ENCODE results near the gene EHMT1. TPM values are rescaled to one million over a fixed set of nuclear protein-coding genes. Genes with fewer than 3 reads are reported as not detected.

EHMT1 gene
- total and polyA plus RNA-seq, 10 of the 15 experiments (the other 5 are each of a cell fraction or from before 2014, with no cell fraction given), result 2.9 to 100 (median 48.1) TPM

DNA sequence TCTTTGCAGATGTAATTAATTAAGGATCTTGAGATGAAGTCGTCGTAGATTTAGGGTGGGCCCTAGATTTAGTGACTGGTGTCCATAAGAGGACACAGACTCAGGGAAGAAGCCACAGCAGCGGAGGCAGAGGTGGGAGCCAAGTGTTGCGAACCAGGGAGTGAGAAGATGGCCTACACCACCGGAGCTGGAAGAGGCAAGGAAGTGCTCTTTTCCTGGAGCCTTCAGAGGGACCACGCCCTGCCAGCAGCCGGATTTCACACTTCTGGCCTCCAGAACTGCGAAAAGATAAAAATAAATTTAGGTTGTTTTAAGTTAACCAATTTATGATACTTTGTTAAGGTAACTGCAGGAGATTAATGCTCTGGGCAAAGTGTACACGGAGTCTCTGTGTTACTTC is 30.7 kb downstream of the EHMT1 start (continued):
- TF ChIP-seq, protein P1, sequence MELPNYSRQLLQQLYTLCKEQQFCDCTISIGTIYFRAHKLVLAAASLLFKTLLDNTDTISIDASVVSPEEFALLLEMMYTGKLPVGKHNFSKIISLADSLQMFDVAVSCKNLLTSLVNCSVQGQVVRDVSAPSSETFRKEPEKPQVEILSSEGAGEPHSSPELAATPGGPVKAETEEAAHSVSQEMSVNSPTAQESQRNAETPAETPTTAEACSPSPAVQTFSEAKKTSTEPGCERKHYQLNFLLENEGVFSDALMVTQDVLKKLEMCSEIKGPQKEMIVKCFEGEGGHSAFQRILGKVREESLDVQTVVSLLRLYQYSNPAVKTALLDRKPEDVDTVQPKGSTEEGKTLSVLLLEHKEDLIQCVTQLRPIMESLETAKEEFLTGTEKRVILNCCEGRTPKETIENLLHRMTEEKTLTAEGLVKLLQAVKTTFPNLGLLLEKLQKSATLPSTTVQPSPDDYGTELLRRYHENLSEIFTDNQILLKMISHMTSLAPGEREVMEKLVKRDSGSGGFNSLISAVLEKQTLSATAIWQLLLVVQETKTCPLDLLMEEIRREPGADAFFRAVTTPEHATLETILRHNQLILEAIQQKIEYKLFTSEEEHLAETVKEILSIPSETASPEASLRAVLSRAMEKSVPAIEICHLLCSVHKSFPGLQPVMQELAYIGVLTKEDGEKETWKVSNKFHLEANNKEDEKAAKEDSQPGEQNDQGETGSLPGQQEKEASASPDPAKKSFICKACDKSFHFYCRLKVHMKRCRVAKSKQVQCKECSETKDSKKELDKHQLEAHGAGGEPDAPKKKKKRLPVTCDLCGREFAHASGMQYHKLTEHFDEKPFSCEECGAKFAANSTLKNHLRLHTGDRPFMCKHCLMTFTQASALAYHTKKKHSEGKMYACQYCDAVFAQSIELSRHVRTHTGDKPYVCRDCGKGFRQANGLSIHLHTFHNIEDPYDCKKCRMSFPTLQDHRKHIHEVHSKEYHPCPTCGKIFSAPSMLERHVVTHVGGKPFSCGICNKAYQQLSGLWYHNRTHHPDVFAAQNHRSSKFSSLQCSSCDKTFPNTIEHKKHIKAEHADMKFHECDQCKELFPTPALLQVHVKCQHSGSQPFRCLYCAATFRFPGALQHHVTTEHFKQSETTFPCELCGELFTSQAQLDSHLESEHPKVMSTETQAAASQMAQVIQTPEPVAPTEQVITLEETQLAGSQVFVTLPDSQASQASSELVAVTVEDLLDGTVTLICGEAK (IDR thresholded peaks at IDR 0.05; ENCODE audit: borderline replicate concordance), result no peak

DNA sequence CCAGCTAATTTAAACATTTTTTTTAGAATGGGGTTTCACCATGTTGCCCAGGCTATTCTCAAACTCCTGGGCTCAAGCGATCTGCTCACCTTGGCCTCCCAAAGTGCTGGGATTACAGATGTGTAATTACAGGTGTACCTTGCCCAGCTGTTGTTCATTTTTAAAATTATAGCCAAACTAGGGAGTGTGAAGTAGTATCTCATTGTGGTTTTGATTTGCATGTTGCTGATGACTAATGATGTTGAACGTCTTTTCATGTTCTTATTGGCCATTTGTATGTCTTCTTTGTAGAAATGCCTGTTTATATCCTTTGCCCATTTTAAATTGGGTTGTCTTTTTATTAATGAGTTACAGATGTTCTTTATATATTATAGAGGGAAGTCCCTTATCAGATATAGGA is 31.5 kb downstream of the EHMT1 start:
- H3K4me1 ChIP-seq (ENCODE audit: control insufficient read depth, insufficient read depth, low read length), result peaks cover 9% of the 10 kb centered on the region
- ChIA-PET RAD21 (ENCODE audit: unreplicated experiment) (no interaction called here), POLR2A (interaction anchor here (0.6 kb wide), 1 partner anchor 12 kb away, joined by 3 read pairs; no protein-coding TSS in a partner anchor), CTCF (interaction anchor here (0.9 to 1.8 kb wide), 2 partner anchors 22 to 23 kb away, joined by 3 to 7 read pairs; no protein-coding TSS in a partner anchor), SMC1A (ENCODE audit: uncharacterized antibody, unreplicated experiment) (no interaction called here)
- H3K4me3 ChIP-seq, result no peak overlapping the region
- no peak for FAIRE-seq
- ATAC-seq, result peak; percentile 77
- no peaks in the 10 kb centered on the region for H4K20me1 ChIP-seq (ENCODE audit: control insufficient read depth, insufficient read depth)
- H3K27ac ChIP-seq (ENCODE audit: control insufficient read depth, insufficient read depth), result no peak overlapping the region
- no peaks in the 10 kb centered on the region for H3K27me3 ChIP-seq (replicated peaks in 1 of 2; ENCODE audit: control insufficient read depth in 2 of 2, insufficient read depth in 2 of 2, low read length in 1 of 2)
- H3K4me2 ChIP-seq (ENCODE audit: control insufficient read depth, insufficient read depth), result peak overlapping the region; percentile 1; the same call in 1 of the 2 replicates
- H3K79me2 ChIP-seq (ENCODE audit: control insufficient read depth, insufficient read depth, low read length), result peaks cover 46% of the 10 kb centered on the region
- H2AFZ ChIP-seq (ENCODE audit: control insufficient read depth, low read depth, low read length), result no peak overlapping the region
- H3K9ac ChIP-seq (ENCODE audit: control insufficient read depth, insufficient read depth, low read length), result no peak overlapping the region
- no peaks in the 10 kb centered on the region; the same call in 2 of the 3 replicates for H3K9me3 ChIP-seq (replicated peaks; ENCODE audit: control insufficient read depth, insufficient read depth, low read length)
- intact Hi-C loops (cut with micrococcal nuclease; ENCODE audit: unreplicated experiment), result no loop called here
- no peak for DNase-seq (ENCODE audit: low read depth, low spot score)
- no TSS peak for BruUV-seq (replicated peaks)
- 12% methylated on average over 2 of the region's 2 CpGs for WGBS (ENCODE audit: insufficient coverage, insufficient replicate concordance, low lambda C conversion rate, missing lambda C conversion rate)
- in situ Hi-C loops (cut with MboI), result no loop called here
- peaks cover 11 to 21% of the 10 kb centered on the region in 2 experiments for H3K36me3 ChIP-seq (ENCODE audit: control insufficient read depth in 2 of 2, insufficient read depth in 2 of 2, low read length in 1 of 2)
- TF ChIP-seq POU2F2 (IDR thresholded peaks at IDR 0.05; ENCODE audit: borderline replicate concordance, low read depth, low read length) (peak; percentile 83; the same call in 1 of the 3 replicates), CREB1 (IDR thresholded peaks at IDR 0.05; ENCODE audit: low read depth) (0 out of 2 replicates have a peak, but pooled peaks have one; percentile 13), IRF4 (IDR thresholded peaks at IDR 0.05; ENCODE audit: low read depth, low read length) (no peak), ETV6 (conservative IDR thresholded peaks at IDR 0.05 in 1 of 2, IDR thresholded peaks at IDR 0.05 in 1 of 2; ENCODE audit: borderline replicate concordance in 1 of 2, low read depth in 1 of 2) (no peak), NFIC (IDR thresholded peaks at IDR 0.05; ENCODE audit: low read depth, low read length) (no peak), YBX1 (IDR thresholded peaks at IDR 0.05) (no peak), MTA3 (IDR thresholded peaks at IDR 0.05; ENCODE audit: borderline replicate concordance, low read length) (no peak), SRF (IDR thresholded peaks at IDR 0.05; ENCODE audit: low read depth in 2 of 2, low read length in 2 of 2) (peak in 1 of 2 experiments; percentile 64; a peak in 1 of 4 replicates), FOXK2 (IDR thresholded peaks at IDR 0.05) (no peak), DPF2 (IDR thresholded peaks at IDR 0.05) (no peak), RUNX3 (IDR thresholded peaks at IDR 0.05; ENCODE audit: low read length) (peak; percentile 73), MEF2B (IDR thresholded peaks at IDR 0.05; ENCODE audit: partially characterized antibody, poor library complexity, severe bottlenecking) (no peak), IKZF2 (IDR thresholded peaks at IDR 0.05) (no peak), ATF7 (IDR thresholded peaks at IDR 0.05; ENCODE audit: low read depth) (peak; percentile 20; the same call in 1 of the 2 replicates)
- TF ChIP-seq, protein P2, sequence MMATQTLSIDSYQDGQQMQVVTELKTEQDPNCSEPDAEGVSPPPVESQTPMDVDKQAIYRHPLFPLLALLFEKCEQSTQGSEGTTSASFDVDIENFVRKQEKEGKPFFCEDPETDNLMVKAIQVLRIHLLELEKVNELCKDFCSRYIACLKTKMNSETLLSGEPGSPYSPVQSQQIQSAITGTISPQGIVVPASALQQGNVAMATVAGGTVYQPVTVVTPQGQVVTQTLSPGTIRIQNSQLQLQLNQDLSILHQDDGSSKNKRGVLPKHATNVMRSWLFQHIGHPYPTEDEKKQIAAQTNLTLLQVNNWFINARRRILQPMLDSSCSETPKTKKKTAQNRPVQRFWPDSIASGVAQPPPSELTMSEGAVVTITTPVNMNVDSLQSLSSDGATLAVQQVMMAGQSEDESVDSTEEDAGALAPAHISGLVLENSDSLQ (IDR thresholded peaks at IDR 0.05), result no peak
- TF ChIP-seq, protein P3, sequence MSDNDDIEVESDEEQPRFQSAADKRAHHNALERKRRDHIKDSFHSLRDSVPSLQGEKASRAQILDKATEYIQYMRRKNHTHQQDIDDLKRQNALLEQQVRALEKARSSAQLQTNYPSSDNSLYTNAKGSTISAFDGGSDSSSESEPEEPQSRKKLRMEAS (IDR thresholded peaks at IDR 0.05; ENCODE audit: low read depth, low read length), result no peak
- TF ChIP-seq, protein P4, sequence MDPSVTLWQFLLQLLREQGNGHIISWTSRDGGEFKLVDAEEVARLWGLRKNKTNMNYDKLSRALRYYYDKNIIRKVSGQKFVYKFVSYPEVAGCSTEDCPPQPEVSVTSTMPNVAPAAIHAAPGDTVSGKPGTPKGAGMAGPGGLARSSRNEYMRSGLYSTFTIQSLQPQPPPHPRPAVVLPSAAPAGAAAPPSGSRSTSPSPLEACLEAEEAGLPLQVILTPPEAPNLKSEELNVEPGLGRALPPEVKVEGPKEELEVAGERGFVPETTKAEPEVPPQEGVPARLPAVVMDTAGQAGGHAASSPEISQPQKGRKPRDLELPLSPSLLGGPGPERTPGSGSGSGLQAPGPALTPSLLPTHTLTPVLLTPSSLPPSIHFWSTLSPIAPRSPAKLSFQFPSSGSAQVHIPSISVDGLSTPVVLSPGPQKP (IDR thresholded peaks at IDR 0.05; ENCODE audit: low read depth, low read length), result no peak

Data from GM12878 (cell line).